Muscle of leg (tissue), 11 donors: ENCODE measurements around the gene IL5RA. TPM values are rescaled to one million over a fixed set of nuclear protein-coding genes. Genes with fewer than 3 reads are reported as not detected.

Source experiments
- DNase-seq: peaks from one replicate; pipeline ENCODE4 v3.0.0; 2013
- H3K27ac ChIP-seq: one replicate; pipeline ENCODE4 v1.5.1; 2013; ENCODE audit warnings: mild to moderate bottlenecking, low read length, control low read depth
- H3K27me3 ChIP-seq: one replicate; pipeline ENCODE4 v1.6.1; 2013; ENCODE audit warnings: low read length; ENCODE audit not compliant: control insufficient read depth, insufficient read depth
- H3K36me3 ChIP-seq: one replicate; pipeline ENCODE4 v1.6.1; 2013; ENCODE audit warnings: low read length; ENCODE audit not compliant: control insufficient read depth, insufficient read depth
- H3K4me1 ChIP-seq: one replicate; pipeline ENCODE4 v1.6.1; 2013; ENCODE audit warnings: low read length; ENCODE audit not compliant: control insufficient read depth, insufficient read depth
- H3K4me3 ChIP-seq: one replicate; pipeline ENCODE4 v1.5.1; 2013; ENCODE audit warnings: low read length, control low read depth
- H3K9me3 ChIP-seq: replicated peaks from 2 replicates; pipeline ENCODE4 v1.6.1; 2013; ENCODE audit warnings: low read depth, low read length; ENCODE audit not compliant: control insufficient read depth
- WGBS: methylation state at CpG from one replicate; pipeline ENCODE4 v1.1.5; 2013; ENCODE audit warnings: missing lambda C conversion rate; ENCODE audit not compliant: insufficient coverage; 5-methylcytosine and 5-hydroxymethylcytosine counted together
- polyA plus RNA-seq, 8 donors: library from polyadenylated mRNA; unstranded; fragments of 120-200 nt; gene quantifications; one replicate each; pipeline versions ENCODE4 v1.2.1 to v1.2.3, GENCODE V29; 2013; ENCODE audit warnings: inconsistent platforms in 1 of 8, low replicate concordance in 1 of 8; ENCODE audit not compliant: insufficient read length in 8 of 8, insufficient read depth in 1 of 8
- total RNA-seq: library from RNA; stranded (reverse); fragments of 120-200 nt; gene quantifications from one replicate; pipeline ENCODE4 v1.2.4, GENCODE V29; 2013

The IL5RA gene
- total and polyA plus RNA-seq, 9 donors: 0.04 to 0.15 (median 0.09) TPM; not detected in 2

DNA sequence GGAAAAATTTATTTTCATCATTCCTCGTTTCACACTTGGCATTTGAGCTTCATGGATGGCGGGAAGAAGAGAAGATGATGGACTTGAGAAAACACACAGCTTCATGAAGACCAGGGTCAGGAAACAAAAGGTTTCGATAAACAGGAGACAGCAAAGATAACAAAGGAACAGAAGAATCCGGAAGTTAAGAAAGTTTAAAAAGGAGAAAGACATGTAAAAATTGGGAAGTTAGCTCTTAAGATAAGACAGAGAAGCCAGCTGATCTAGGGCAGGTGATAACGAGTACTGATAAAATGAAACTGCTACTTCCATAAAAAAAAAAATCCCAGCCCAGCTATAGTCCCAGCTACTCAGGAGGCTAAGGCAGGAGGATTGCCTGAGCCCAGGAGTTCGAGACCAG, 23.9 kb downstream of the IL5RA start:
- no peak for DNase-seq
- Histone ChIP-seq H3K27me3 (no peaks in the 10 kb centered on the region), H3K4me1 (no peaks in the 10 kb centered on the region), H3K27ac (no peak overlapping the region), H3K36me3 (no peaks in the 10 kb centered on the region), H3K9me3 (no peaks in the 10 kb centered on the region), H3K4me3 (no peak overlapping the region)
- 93% methylated on average over 2 of the region's 6 CpGs for WGBS

- no peak overlapping the region for H3K27ac ChIP-seq
- no peaks in the 10 kb centered on the region for H3K9me3 ChIP-seq
- no peak overlapping the region for H3K4me3 ChIP-seq
- H3K36me3 ChIP-seq: no peaks in the 10 kb centered on the region
- no peaks in the 10 kb centered on the region for H3K27me3 ChIP-seq
- no peaks in the 10 kb centered on the region for H3K4me1 ChIP-seq
- WGBS: 76% methylated on average over 3 of the region's 6 CpGs
- DNase-seq: no peak
Observed at GRCh38 chr3:3085782-3086181, 24.4 kb downstream of the IL5RA start.

- Histone ChIP-seq H3K36me3 (no peaks in the 10 kb centered on the region), H3K9me3 (no peaks in the 10 kb centered on the region), H3K27me3 (no peaks in the 10 kb centered on the region), H3K27ac (no peak overlapping the region), H3K4me1 (no peaks in the 10 kb centered on the region), H3K4me3 (no peak overlapping the region)
- 87% methylated on average over 3 of the region's 3 CpGs for WGBS
- DNase-seq: no peak
Observed at GRCh38 chr3:3084890-3085289, 25.3 kb downstream of the IL5RA start.

GRCh38 chr3:3082234-3082924, 27.8 kb downstream of the IL5RA start:
- DNase-seq: no peak
- Histone ChIP-seq H3K4me1 (no peaks in the 10 kb centered on the region), H3K36me3 (no peaks in the 10 kb centered on the region)

DNA sequence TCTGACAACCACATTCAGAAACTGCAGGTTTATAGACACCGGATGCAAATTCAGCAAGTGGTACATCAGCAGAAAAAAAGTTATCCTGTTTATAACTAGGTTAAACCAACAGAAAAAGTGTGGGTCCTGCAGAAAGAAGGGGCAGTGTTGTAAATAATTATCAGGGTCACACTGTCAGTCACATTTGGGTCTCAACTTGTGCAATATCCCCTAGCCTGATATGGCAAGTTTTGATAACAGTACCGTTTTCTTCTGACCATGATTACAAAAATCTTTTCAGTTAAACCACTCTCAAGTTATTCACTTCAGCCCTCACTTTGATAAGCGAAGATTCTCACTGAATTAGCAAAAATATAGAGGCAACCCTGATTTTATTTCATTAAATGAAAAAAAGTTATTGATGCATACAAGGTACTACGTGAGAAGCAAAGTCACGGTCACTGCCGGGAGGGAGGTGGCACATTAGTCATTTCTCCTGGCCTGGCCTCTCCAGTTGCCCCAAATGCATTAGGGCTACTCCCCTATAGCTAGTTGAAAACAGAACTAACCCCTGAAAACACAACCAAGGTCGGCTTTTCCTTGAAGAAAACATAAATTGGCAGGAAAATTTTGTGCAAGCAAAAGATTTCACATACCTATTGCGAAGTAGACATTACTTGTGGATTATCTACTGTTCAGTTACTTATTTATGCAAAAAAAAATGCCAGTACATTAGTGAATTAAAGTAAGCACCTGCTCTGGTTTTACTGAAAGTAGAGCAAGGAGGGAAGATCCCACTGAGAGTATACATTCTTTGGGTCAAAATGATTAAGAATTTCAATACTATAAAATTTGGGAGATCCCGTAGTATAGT, 28.6 kb downstream of the IL5RA start:
- no peak for DNase-seq
- 80% methylated on average over 1 of the region's 9 CpGs for WGBS
- Histone ChIP-seq H3K9me3 (no peaks in the 10 kb centered on the region), H3K27ac (no peak overlapping the region), H3K4me3 (no peak overlapping the region), H3K4me1 (no peaks in the 10 kb centered on the region), H3K27me3 (no peaks in the 10 kb centered on the region), H3K36me3 (no peaks in the 10 kb centered on the region)

More at GRCh38 chr3:3082234-3082924, 27.8 kb downstream of the IL5RA start:
- H3K9me3 ChIP-seq: no peaks in the 10 kb centered on the region
- H3K4me3 ChIP-seq: no peak overlapping the region
- H3K27me3 ChIP-seq: no peaks in the 10 kb centered on the region
- H3K27ac ChIP-seq: no peak overlapping the region
- no CpG with 5 or more reads among the region's 2 CpGs for WGBS

- Histone ChIP-seq H3K27me3 (no peaks in the 10 kb centered on the region), H3K4me3 (no peak overlapping the region)
- 86% methylated on average over 2 of the region's 5 CpGs for WGBS
Observed at GRCh38 chr3:3080309-3080708, 29.9 kb downstream of the IL5RA start.

GRCh38 chr3:3074551-3075257, 35.5 kb downstream of the IL5RA start:
- DNase-seq: no peak
- no peaks in the 10 kb centered on the region for H3K4me1 ChIP-seq
- H3K4me3 ChIP-seq: no peak overlapping the region
- no peaks in the 10 kb centered on the region for H3K9me3 ChIP-seq
- no peaks in the 10 kb centered on the region for H3K27me3 ChIP-seq
- no peak overlapping the region for H3K27ac ChIP-seq
- no peaks in the 10 kb centered on the region for H3K36me3 ChIP-seq
- no CpG with 5 or more reads among the region's 5 CpGs for WGBS

More at GRCh38 chr3:3080309-3080708, 29.9 kb downstream of the IL5RA start:
- Histone ChIP-seq H3K4me1 (no peaks in the 10 kb centered on the region), H3K36me3 (no peaks in the 10 kb centered on the region), H3K27ac (no peak overlapping the region), H3K9me3 (no peaks in the 10 kb centered on the region)
- no peak for DNase-seq

DNA sequence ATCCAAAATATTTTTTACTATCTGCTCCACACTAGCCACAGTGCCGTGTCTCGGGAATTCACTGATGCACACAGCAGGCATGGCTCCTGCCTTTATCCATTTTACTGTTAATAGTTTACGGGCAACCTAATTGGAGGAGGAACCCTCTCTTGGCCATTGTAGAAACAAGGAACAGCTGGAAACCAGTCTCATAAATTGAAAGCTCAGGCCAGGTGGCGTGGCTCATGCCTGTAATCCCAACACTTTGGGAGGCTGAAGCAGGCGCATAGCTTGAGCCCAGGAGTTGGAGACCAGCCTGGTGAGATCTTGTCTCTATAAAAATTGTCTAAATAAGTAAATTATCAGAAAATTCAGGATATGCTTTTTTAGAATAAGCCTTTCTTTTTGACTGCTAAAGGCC, 39.0 kb downstream of the IL5RA start:
- no peak overlapping the region for H3K27ac ChIP-seq
- no peak overlapping the region for H3K4me3 ChIP-seq
- no peaks in the 10 kb centered on the region for H3K9me3 ChIP-seq
- no peaks in the 10 kb centered on the region for H3K27me3 ChIP-seq
- 35% methylated on average over 3 of the region's 5 CpGs for WGBS
- no peaks in the 10 kb centered on the region for H3K36me3 ChIP-seq
- peak; percentile 3 for DNase-seq
- H3K4me1 ChIP-seq: no peaks in the 10 kb centered on the region

DNA sequence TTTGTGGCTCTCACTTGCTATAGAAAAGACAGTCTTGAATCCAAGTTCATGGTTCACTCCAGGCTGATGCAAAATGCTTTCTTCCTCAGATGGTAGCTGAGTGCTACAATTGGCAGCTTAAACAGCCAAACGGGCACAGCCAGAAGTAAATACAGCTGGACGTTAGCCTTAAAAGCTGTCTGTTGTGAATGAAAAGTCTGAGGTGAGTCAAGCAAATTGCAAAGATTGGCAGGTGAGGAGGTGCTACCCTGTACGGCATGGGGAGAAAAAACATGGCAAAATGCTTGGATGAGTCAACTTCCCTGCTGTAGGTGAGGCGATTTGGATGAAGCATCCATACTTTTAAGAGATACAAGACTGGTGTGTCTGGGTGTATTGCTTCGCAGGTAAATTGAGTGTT, 40.5 kb downstream of the IL5RA start:
- Histone ChIP-seq H3K27me3 (no peaks in the 10 kb centered on the region), H3K4me3 (no peak overlapping the region), H3K9me3 (no peaks in the 10 kb centered on the region), H3K4me1 (no peaks in the 10 kb centered on the region), H3K27ac (no peak overlapping the region), H3K36me3 (no peaks in the 10 kb centered on the region)
- 54% methylated on average over 4 of the region's 5 CpGs for WGBS
- no peak for DNase-seq

DNA sequence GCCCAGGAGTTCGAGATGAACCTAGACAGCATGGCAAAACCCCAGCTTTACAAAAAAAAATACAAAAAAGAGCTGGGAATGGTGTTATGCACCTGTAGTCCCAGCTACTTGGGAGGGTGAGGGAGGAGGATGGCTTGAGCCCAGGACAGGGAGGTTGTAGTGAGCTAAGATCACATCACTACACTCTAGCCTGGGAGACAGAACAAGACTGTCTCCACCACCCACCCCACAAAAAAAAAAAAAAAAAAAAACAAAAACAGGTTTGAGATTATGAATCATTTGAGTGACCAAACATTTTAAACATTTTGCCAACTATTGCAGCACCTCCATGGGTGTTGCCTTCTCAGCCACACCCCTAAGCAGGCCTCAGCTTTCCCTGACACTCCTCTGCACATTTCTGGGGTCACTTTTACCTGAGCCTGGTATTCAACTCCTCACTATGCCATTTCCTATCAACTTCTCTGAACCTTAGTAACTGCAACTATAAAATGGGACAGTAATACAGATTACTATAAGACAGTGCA, 41.8 kb downstream of the IL5RA start:
- no peak for DNase-seq
- Histone ChIP-seq H3K27me3 (no peaks in the 10 kb centered on the region), H3K4me3 (no peak overlapping the region), H3K36me3 (no peaks in the 10 kb centered on the region), H3K9me3 (no peaks in the 10 kb centered on the region), H3K4me1 (no peaks in the 10 kb centered on the region), H3K27ac (no peak overlapping the region)
- no CpG with 5 or more reads among the region's 1 CpG for WGBS
